ENCODE measurements around the gene SHC1. TPM values are rescaled to one million over a fixed set of nuclear protein-coding genes. Genes with fewer than 3 reads are reported as not detected.

SHC1 gene
- total RNA-seq: 59.5 TPM

GRCh38 chr1:154970631-154971340 is at the start of gene SHC1:
Gene SHC1 (minus strand): TSS chr1:154970747. CDS start chr1:154970526, 221 bp downstream.
- DNase-seq (ENCODE audit: low read depth in 2 of 3, low spot score in 2 of 3): peak in 2 of 3 donors; percentile 76 to 87

- no peak for DNase-seq (ENCODE audit: low read depth in 2 of 3, low spot score in 2 of 3)
These were observed 49.1 kb upstream of the SHC1 start for GRCh38 chr1:155019377-155020245.

- no peak for DNase-seq (ENCODE audit: low read depth in 2 of 3, low spot score in 2 of 3)
These were observed 48.2 kb upstream of the SHC1 start for GRCh38 chr1:155018617-155019348.

- no peak for DNase-seq (ENCODE audit: low read depth in 2 of 3, low spot score in 2 of 3)
These were observed 47.4 kb upstream of the SHC1 start for GRCh38 chr1:155017946-155018316.

- peak; percentile 81 to 92 (median 91) for DNase-seq (ENCODE audit: low read depth in 2 of 3, low spot score in 2 of 3)
These were observed 46.7 kb upstream of the SHC1 start for GRCh38 chr1:155017041-155017945.

GRCh38 chr1:155016231-155016831 is 45.8 kb upstream of the SHC1 start:
- no peak for DNase-seq (ENCODE audit: low read depth in 2 of 3, low spot score in 2 of 3)

GRCh38 chr1:155015527-155016230 is 45.1 kb upstream of the SHC1 start:
- DNase-seq (ENCODE audit: low read depth in 2 of 3, low spot score in 2 of 3): no peak

- no peak for DNase-seq (ENCODE audit: low read depth in 2 of 3, low spot score in 2 of 3)
These were observed 44.4 kb upstream of the SHC1 start for GRCh38 chr1:155014709-155015508.

GRCh38 chr1:155013632-155014031 is 43.1 kb upstream of the SHC1 start:
- DNase-seq (ENCODE audit: low read depth in 2 of 3, low spot score in 2 of 3): peak in 1 of 3 donors; percentile 41

- DNase-seq (ENCODE audit: low read depth in 2 of 3, low spot score in 2 of 3): no peak
These were observed 42.4 kb upstream of the SHC1 start for GRCh38 chr1:155012776-155013602.

- no peak for DNase-seq (ENCODE audit: low read depth in 2 of 3, low spot score in 2 of 3)
These were observed 41.5 kb upstream of the SHC1 start for GRCh38 chr1:155012026-155012546.

- DNase-seq (ENCODE audit: low read depth in 2 of 3, low spot score in 2 of 3): no peak
These were observed 41.0 kb upstream of the SHC1 start for GRCh38 chr1:155011437-155012025.

- no peak for DNase-seq (ENCODE audit: low read depth in 2 of 3, low spot score in 2 of 3)
These were observed 40.5 kb upstream of the SHC1 start for GRCh38 chr1:155011004-155011416.

GRCh38 chr1:155010211-155010918 is 39.8 kb upstream of the SHC1 start:
- no peak for DNase-seq (ENCODE audit: low read depth in 2 of 3, low spot score in 2 of 3)

- no peak for DNase-seq (ENCODE audit: low read depth in 2 of 3, low spot score in 2 of 3)
These were observed 39.2 kb upstream of the SHC1 start for GRCh38 chr1:155009742-155010141.

GRCh38 chr1:155009221-155009711 is 38.7 kb upstream of the SHC1 start:
- no peak for DNase-seq (ENCODE audit: low read depth in 2 of 3, low spot score in 2 of 3)

Data from hematopoietic multipotent progenitor cell (in vitro differentiated cells).